Measurements from ENCODE around the gene TMEM108. TPM values are rescaled to one million over a fixed set of nuclear protein-coding genes. Genes with fewer than 3 reads are reported as not detected.

The TMEM108 gene
- total RNA-seq, 6 experiments from 2014 or later, result 0.10 to 0.20 TPM; not detected in 4

DNA sequence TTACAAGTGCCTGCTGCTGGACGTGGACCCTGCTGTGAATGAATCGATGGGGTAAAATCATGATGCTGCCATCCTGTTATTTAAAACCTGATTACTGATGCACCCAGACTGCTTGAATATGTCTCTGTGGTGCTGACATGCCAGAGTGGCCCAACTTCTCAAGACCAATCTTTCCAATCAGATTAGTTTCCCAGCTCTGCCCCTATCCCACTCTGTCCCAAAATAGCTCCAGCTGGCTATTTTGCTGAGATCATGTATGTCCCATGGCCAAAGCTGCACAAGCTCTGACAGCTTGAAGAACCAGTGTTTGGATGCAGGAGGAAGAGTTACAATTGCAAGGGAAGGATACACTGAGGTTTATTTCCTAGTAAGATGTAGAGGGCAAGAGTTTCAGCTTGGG, 153.6 kb downstream of the TMEM108 start:
- no peaks in the 10 kb centered on the region for H3K36me3 ChIP-seq
- no peak overlapping the region for H3K4me3 ChIP-seq
- ATAC-seq (no peak), DNase-seq (no peak)
- peaks cover 0 to 6% (median 1%) of the 10 kb centered on the region in 4 donors for H3K4me1 ChIP-seq
- no peaks in the 10 kb centered on the region for H3K27me3 ChIP-seq
- intact Hi-C loops (cut with DNase I), result no loop called here
- 87% methylated on average over 2 of the region's 2 CpGs for WGBS (ENCODE audit: insufficient coverage, low coverage, low lambda C conversion rate, missing lambda C conversion rate)
- H3K27ac ChIP-seq, result no peak overlapping the region
- TF ChIP-seq, protein P1, sequence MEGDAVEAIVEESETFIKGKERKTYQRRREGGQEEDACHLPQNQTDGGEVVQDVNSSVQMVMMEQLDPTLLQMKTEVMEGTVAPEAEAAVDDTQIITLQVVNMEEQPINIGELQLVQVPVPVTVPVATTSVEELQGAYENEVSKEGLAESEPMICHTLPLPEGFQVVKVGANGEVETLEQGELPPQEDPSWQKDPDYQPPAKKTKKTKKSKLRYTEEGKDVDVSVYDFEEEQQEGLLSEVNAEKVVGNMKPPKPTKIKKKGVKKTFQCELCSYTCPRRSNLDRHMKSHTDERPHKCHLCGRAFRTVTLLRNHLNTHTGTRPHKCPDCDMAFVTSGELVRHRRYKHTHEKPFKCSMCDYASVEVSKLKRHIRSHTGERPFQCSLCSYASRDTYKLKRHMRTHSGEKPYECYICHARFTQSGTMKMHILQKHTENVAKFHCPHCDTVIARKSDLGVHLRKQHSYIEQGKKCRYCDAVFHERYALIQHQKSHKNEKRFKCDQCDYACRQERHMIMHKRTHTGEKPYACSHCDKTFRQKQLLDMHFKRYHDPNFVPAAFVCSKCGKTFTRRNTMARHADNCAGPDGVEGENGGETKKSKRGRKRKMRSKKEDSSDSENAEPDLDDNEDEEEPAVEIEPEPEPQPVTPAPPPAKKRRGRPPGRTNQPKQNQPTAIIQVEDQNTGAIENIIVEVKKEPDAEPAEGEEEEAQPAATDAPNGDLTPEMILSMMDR (IDR thresholded peaks at IDR 0.05), result no peak
- H3K9me3 ChIP-seq, result no peaks in the 10 kb centered on the region

DNA sequence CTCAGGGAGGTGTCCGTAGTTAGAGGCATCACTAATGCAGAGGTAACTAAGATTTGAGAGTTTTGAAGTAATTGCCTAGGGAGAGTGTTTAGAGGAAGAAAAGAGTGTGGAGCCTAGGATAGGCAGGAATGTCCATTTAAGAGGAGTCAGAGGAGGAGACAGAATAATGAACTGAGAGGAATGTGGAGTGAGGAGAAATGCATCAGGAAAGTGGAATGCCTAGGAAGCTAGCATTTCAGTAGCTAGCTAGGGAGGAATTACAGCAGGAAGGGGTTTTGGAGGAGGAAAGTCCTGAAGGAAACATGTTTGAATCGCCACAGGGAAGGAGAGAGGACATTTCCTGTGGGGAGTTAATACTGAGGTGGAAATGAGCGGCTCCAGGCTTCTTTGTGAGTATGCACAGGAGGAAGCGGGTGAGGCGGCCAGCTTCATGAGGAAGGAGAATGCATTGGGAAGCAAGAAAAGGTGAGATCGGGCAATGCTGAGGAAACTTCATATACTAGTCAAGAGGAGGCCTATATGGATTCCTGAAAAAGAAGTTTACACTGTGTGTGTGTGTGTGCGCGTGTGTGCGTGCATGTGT, 154.3 kb downstream of the TMEM108 start:
- no peak for ATAC-seq
- DNase-seq, result no peak
- TF ChIP-seq POLR2A (IDR thresholded peaks at IDR 0.05), result no peak
- TF ChIP-seq, protein P1 (IDR thresholded peaks at IDR 0.05), result no peak
- WGBS (ENCODE audit: insufficient coverage, low coverage, low lambda C conversion rate, missing lambda C conversion rate), result 83% methylated on average over 9 of the region's 9 CpGs
- Histone ChIP-seq H3K4me3 (no peak overlapping the region), H3K27ac (no peak overlapping the region), H3K27me3 (no peaks in the 10 kb centered on the region), H3K36me3 (no peaks in the 10 kb centered on the region), H3K4me1 (no peaks in the 10 kb centered on the region), H3K9me3 (no peaks in the 10 kb centered on the region)
- intact Hi-C loops (cut with DNase I), result no loop called here

DNA sequence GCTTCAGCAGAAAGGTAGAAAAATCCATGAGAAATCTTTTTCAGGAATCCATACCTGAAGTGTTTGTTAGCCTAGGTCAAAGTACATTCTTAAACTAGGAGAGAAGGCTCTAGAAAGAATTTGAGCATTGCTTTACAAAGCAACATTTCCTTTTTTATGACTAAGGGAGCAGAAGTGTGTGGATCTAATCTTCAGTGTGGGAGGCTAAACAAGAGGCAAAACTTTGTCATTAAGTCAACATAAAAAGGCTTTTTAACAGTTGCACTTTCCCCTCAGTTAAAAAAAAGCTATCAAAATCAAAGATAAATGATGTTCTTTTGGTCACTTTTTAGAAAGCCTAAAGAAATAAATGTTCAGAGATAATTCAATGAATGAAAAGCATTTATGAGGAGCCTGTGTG, 154.8 kb downstream of the TMEM108 start:
- intact Hi-C loops (cut with DNase I), result no loop called here
- H3K27me3 ChIP-seq, result no peaks in the 10 kb centered on the region
- H3K4me1 ChIP-seq, result no peaks in the 10 kb centered on the region
- H3K36me3 ChIP-seq, result no peaks in the 10 kb centered on the region
- ATAC-seq, result peak in 1 of 4 donors; percentile 68
- H3K4me3 ChIP-seq, result no peak overlapping the region
- H3K27ac ChIP-seq, result no peak overlapping the region
- no peaks in the 10 kb centered on the region for H3K9me3 ChIP-seq
- no peak for DNase-seq
- TF ChIP-seq POLR2A (IDR thresholded peaks at IDR 0.05), result no peak
- TF ChIP-seq, protein P1 (IDR thresholded peaks at IDR 0.05), result no peak

DNA sequence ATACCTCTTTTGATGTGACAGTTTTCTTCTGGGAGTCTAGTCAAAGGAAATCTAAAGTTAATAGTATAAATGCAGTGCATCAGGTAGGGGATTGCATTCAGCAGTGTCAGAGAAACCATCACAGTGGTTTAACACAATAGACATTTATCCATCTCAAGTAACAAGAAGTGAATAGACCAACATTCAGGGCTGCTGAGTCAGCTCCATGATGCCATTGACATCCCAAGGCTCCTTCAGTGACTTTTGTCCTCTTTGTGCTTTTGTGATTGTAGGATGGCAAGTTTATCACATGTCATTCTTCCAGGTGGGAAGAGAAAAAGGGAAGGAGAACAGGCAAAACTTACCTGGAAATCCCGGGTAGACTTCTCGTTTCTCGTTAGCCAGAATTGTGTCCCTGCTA, 158.3 kb downstream of the TMEM108 start:
- Histone ChIP-seq H3K4me1 (no peaks in the 10 kb centered on the region), H3K27ac (no peak overlapping the region), H3K36me3 (no peaks in the 10 kb centered on the region), H3K4me3 (no peak overlapping the region), H3K27me3 (no peaks in the 10 kb centered on the region), H3K9me3 (no peaks in the 10 kb centered on the region)
- ATAC-seq (no peak), DNase-seq (no peak)
- no peak for TF ChIP-seq POLR2A (IDR thresholded peaks at IDR 0.05)
- TF ChIP-seq, protein P1 (IDR thresholded peaks at IDR 0.05), result no peak
- intact Hi-C loops (cut with DNase I), result no loop called here
- 62% methylated on average over 3 of the region's 3 CpGs for WGBS (ENCODE audit: insufficient coverage, low coverage, low lambda C conversion rate, missing lambda C conversion rate)

DNA sequence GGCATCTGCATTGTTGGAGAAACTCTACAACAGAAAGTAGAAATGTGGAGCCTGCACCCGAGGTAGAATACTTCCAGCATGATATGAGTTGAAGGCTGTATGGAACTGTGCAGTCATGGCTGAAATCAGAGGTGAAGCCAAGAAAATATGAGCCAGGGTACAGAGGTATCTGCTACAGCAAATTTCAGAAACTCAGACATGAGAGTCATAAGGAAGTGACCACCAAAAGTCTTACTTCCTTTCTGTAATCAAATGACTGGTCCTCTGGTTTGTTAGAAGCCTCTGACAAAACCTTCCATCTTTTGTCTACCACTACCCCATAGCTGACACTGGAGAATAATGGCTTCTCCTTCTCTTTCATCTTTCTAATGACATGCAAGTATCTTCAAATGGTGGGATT, 159.4 kb downstream of the TMEM108 start:
- Histone ChIP-seq H3K36me3 (no peaks in the 10 kb centered on the region), H3K9me3 (no peaks in the 10 kb centered on the region), H3K27me3 (no peaks in the 10 kb centered on the region), H3K27ac (no peak overlapping the region), H3K4me1 (no peaks in the 10 kb centered on the region), H3K4me3 (no peak overlapping the region)
- DNase-seq, result no peak
- no peak for ATAC-seq
- intact Hi-C loops (cut with DNase I), result no loop called here
- WGBS (ENCODE audit: insufficient coverage, low coverage, low lambda C conversion rate, missing lambda C conversion rate), result 58% methylated on average over 1 of the region's 1 CpG
- TF ChIP-seq, protein P1 (IDR thresholded peaks at IDR 0.05), result no peak
- no peak for TF ChIP-seq POLR2A (IDR thresholded peaks at IDR 0.05)
